HEK293T (cell line): Measurements from ENCODE around the gene TNFRSF13B.
"Not testable (repeated sequence)": the region's sequence is repeated elsewhere in the genome, so short reads cannot be mapped to it uniquely, and the experiment has no call there.

Source experiments
- ARNT ChIP-seq: fragments of 450-650 bp; IDR thresholded peaks from 2 replicates; pipeline ENCODE4 v1.6.1; 2017; ENCODE audit warnings: mild to moderate bottlenecking
- BHLHE40 ChIP-seq: fragments of 450-650 bp; IDR thresholded peaks from 2 replicates; pipeline ENCODE4 v1.6.1; 2016; ENCODE audit warnings: mild to moderate bottlenecking, moderate library complexity, borderline replicate concordance
- CTBP1 ChIP-seq: fragments of 450-650 bp; IDR thresholded peaks from 2 replicates; pipeline ENCODE4 v1.6.1; 2016; ENCODE audit warnings: borderline replicate concordance
- ELF4 ChIP-seq: fragments of 450-650 bp; IDR thresholded peaks from 2 replicates; pipeline ENCODE4 v1.6.1; 2017; ENCODE audit warnings: antibody characterized with exemption
- FOXA1 ChIP-seq: fragments of 450-650 bp; IDR thresholded peaks from 2 replicates; pipeline ENCODE4 v1.6.1; 2016; ENCODE audit warnings: mild to moderate bottlenecking
- FOXM1 ChIP-seq: fragments of 450-650 bp; IDR thresholded peaks from 2 replicates; pipeline ENCODE4 v1.6.1; 2017; ENCODE audit warnings: mild to moderate bottlenecking, borderline replicate concordance
- HDGF ChIP-seq: fragments of 450-650 bp; IDR thresholded peaks from 2 replicates; pipeline ENCODE4 v1.6.1; 2017; ENCODE audit warnings: antibody characterized with exemption, borderline replicate concordance
- LEF1 ChIP-seq: fragments of 450-650 bp; IDR thresholded peaks from 2 replicates; pipeline ENCODE4 v1.6.1; 2017; ENCODE audit warnings: mild to moderate bottlenecking, borderline replicate concordance
- NFRKB ChIP-seq: fragments of 450-650 bp; IDR thresholded peaks from 2 replicates; pipeline ENCODE4 v1.6.1; 2016; ENCODE audit warnings: mild to moderate bottlenecking, moderate library complexity
- SP1 ChIP-seq: fragments of 450-650 bp; IDR thresholded peaks from 2 replicates; pipeline ENCODE4 v1.6.1; 2017
- SUZ12 ChIP-seq: fragments of 450-650 bp; IDR thresholded peaks from 2 replicates; pipeline ENCODE4 v1.6.1; 2016; ENCODE audit warnings: mild to moderate bottlenecking
- TARDBP ChIP-seq: fragments of 450-650 bp; IDR thresholded peaks from 2 replicates; pipeline ENCODE4 v1.6.1; 2016
- ZNF384 ChIP-seq: fragments of 450-650 bp; IDR thresholded peaks from 2 replicates; pipeline ENCODE4 v1.6.1; 2016

- TF ChIP-seq SP1, ZNF384, SUZ12, ARNT, ELF4, BHLHE40, FOXA1, FOXM1, NFRKB, LEF1, HDGF, TARDBP, CTBP1: not testable (repeated sequence)
Observed at GRCh38 chr17:17007891-17008290, 36.0 kb upstream of the TNFRSF13B start.
